ENCODE measurements around the gene PSMB10.
"Not testable (repeated sequence)": the region's sequence is repeated elsewhere in the genome, so short reads cannot be mapped to it uniquely, and the experiment has no call there.

PSMB10 gene

DNA sequence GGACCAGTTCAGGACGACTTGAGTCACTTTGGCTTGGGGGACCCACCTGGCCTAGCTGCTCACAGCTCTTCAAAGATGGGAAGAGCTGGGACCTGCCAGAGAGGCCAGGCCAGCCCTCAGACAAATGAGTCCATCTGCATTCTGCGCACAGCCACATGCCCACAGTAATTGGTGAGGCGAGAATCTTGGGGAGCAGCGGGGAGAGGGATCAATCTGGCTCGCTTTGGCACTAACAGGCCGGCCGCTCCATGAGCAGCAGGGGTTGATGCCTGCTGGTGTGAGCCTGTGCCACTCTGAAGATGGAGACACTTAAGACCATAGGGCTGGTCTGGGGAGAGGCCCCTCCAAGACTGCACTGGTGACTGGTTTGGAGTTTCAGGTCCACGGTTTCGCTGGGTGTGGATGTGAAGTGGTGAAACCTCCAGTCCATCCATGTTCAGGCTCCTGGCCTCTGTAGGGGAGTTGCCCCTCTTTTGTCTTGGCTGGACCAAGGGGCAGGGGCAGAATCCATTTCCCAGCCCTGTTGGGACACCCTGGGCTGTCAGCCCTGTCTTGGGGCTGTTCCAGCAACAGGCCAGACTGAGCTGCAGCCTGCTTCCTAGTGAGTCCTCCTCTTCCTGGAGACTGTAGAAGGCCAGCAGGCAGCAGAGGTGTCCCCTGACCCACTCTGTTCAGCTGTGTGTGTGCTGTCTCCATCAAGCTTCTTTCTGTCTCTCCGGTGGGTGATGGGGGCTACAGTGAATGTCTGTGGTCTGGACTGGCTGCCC is 12.3 kb downstream of the PSMB10 start:
- DNase-seq (ENCODE audit: low read depth), result no peak

DNA sequence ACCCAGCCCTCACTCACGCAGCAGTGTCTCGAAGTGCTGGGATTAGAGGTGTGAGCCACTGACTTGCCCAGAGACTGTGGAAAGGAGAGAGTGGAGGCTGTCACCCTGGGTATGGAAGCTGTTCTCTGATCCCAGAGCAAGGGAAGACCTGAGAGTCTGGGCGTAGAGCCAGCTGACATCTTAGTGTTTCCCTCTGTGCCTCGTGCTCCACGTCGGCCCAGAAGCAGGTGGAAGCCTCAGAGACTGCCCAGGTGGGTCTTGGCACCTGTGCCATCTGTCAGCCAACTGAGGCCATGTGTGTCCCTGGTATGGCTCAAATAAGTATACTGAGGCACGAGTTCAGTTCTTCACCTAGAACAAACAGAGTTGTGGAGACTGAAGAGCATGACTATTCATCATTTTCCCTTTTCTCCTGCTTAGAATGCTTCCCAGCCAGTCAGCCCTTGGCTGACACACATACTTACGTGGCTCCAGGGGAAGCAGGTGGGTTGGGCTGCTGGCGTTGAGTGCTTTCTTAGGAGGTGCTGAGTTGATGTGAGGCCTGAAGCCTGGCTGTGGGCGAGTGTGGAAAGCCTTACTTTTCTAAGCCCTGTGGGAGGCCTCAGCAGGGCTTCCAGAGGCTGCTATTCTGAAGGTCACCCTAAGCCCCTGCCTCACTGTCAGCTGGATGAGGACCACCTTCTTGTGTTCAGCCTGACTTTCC is 13.1 kb downstream of the PSMB10 start:
- DNase-seq (ENCODE audit: low read depth), result no peak

DNA sequence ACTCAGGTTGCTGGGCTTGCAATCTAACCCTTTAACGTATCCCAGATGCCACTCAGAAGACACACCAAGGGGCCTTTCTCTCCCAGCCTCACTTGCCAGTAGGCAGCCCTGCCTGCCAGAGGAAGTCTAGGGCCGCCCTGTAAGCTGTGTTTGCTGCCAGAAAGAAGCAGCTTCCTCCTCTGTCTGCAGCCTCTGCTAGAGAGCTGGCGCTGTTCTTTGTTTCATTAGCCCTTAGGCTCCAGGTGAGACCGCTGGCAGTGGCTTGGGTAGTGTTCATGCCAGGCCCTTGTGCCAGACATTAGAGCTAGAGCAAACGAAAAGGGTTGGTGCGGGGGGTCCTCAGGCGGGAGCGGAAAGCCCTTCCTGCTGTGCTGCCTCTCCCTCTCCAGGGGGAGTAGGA is 13.9 kb downstream of the PSMB10 start:
- no peak for DNase-seq (ENCODE audit: low read depth)

DNA sequence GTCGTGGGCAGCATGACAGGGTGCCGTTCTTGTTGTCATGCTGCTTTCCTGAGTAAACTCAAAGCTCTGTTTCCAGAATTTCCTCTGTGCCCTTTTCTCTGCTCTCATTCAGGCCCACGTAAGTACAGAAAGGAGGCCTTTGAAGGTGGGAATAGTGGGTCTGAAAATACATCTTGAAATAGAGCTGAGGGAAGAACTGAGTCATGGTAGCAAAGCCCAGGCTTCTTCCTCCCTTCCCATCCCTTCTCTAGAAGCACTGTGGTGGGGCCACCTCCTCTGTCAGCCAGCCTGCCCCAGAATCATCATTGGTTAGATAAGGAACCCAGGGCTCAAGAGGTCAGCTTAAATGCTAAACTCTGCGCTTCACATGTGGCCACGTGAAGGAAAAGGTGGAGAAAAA is 14.4 kb downstream of the PSMB10 start:
- no peak for DNase-seq (ENCODE audit: low read depth)

DNA sequence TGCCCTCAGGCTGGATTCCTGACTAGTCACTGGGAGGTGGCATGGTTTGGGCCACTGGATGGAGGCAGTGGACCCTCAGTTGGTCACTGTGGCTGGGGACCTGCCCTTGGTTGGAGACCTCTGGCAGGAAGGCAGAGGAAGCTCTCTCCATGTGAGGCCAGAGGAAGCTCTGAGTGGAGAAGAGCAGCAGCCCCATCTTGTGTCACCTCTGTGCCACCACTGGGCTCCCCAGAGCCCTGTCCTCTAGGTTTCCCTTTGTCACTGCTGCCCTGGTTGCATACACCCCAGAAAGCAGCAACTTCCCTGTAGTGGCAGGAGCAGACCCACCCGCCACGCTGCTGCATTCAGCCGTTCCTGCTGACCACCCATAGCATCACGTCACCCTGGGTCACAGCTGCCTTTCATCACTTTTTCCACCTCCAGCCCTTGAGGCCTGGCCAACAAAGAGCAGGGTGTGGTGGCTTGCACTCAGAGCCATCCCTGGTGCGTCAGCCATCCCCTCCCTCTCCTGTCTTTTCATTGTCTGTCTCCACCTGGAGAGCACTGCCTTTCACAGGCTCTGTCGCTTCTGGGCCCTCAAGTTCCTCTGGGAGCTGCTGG is 16.9 kb downstream of the PSMB10 start:
- no peak for DNase-seq (ENCODE audit: low read depth)

DNA sequence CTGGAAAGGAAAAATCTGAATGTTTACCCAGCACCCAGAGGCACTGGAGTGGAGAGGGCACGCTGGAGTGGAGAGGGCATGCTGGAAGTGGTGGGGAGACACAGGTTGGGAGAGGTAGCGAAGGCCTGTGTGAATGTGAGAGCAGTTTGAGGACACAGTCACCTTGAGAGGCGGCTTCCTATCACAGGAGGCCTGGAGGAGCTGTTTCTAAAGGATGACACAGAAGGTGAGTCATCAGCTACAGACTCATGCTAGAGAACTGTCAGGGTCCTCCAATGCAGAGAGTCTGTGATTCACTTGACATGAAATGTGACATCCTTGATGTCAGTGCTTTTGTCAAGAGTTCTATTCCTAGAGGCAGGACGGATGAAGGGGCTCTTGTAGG is 18.8 kb downstream of the PSMB10 start:
- no peak for DNase-seq (ENCODE audit: low read depth)

DNA sequence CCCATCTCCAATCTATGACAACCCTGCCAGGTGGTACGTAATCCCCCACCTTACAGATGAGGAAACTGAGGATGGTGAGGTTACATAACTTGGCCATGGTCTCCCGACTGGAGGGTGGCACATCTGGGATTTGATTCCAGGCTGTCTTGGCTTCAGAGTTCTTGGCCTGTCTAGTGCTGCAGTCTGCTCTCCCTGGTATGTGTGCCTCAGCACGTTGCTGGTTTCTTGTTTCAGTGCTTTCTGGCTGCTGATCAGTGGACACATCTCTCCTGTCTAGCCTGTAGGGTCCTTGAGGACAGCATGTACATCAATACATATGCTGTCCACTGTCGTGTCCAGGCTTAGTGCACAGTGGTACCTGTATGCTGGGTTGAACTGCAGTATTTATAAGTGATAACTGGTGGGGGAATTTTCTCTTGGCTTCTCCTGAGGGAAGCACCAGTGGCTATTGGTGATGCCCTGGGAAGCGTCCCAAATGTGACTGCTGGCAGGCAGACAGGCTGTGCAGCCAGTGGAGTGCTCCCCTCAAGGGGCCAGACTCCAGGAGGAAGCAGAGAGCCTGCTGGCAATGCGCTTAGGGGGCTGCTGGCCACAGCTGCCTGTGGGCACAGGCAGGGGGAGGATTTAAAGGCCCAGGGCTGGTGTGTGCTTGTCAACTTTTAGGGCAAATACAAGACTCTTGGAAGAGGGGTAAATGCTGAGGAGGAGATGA is 19.4 kb downstream of the PSMB10 start:
- DNase-seq (ENCODE audit: low read depth), result no peak

DNA sequence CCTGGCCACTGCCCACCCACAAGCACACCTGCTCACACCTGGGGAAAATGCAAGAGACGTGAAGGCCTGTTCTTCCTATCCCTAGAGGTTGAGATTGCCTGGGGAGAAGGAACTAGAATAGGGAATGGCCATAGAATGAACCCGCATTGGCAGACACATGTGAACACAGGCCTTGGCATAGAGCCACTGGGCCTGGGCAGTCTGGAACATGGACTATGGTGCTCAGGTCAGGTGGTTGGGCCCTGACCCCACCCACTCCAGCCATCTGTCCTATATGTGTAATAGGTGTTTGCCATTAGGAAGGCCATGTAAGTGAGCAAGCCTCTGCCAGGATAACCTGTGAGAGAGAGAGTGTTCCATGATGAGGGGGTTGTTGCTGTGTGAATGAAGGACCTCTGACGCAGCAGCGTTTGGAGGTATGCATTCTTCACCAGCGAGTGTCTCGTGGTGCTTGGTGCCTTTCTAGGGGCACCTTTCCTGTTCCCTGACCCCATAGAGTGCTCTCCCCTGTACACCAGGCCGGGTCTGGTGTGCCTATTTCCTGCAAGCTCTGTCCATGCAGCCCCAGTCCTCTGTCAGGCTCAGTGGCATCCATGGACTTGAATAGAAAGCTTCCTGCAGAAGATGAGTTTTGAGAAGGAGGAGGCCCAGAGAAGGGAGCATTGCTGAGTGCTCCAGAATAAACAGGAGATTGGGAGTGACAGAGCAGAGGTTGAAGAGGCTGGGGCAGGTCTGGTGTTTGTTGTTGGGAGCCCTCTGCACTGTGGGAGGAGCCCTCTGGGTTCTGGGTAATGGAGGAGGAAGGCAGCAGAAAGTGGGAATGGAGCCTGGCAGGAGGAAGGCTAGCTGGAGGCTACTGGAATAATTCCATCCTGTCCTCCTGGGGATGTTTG is 20.6 kb downstream of the PSMB10 start:
- DNase-seq (ENCODE audit: low read depth), result no peak

DNA sequence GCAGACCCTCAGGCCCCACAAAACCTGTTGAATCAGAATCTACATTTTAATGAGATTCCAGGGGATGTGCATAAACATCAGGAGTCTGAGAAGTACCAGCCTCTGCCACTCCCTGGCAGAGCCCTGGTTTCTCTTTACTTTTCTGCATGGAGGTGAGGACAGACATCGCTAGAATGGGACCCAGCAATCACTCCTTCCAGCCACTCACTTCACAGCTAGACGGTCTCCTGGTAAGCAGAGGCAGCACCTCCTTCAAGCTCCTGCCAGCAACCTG is 21.2 kb downstream of the PSMB10 start:
- DNase-seq (ENCODE audit: low read depth), result not testable (repeated sequence)

DNA sequence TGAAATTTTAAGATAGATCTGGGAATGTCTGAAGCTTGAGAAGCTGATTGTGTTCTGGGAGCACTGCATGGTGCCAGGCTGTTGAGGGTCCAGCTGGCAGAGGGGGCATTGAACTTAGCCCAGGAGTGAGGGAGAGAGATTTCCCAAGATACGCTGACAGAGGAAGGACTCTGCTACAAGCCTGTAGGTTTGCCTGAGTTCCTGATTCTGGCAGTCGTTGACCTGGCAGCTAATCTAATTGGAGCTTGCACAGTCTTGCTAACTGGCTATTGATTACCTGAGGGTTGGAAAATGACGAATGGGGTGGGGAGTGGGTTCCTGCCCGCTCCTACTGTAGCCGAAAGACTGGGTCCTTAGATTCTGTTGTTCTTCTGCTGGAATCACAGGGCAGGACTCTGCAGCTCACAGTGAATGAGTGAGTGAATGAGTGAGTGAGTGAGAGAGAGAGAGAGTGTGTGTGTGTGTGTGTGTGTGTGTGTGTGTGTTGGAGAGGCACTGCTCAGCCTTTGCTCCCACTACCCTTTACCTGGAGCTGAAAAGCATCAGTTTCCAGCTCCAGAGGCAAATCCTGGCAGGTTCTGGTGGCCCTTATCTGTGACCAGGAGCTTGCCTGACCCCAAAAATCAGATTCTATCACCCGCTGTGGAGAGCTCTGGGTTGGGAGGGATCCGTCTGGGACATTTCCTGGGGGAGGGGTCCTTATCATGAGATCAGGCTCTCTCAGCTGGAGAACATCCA is 21.7 kb downstream of the PSMB10 start:
- DNase-seq (ENCODE audit: low read depth), result no peak

DNA sequence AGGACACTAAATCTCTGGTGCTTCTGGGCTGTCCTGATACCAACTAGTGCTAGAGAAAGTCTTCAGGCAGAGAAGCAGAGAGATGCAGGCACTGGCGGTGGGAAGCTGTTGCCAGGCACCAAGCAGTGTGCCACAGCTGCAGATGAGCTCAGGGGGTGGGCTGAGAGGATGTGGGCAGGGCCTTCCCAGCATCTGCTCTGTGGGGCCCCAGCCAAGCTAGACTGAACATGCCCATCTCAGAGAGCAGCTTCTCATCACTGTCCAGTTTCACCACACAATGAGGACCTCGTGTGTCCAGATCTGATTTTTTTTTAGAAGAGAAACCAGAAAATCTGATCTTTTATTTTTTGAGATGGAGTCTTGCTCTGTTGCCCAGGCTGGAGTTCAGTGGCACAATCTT is 26.5 kb downstream of the PSMB10 start:
- no peak for DNase-seq (ENCODE audit: low read depth)

DNA sequence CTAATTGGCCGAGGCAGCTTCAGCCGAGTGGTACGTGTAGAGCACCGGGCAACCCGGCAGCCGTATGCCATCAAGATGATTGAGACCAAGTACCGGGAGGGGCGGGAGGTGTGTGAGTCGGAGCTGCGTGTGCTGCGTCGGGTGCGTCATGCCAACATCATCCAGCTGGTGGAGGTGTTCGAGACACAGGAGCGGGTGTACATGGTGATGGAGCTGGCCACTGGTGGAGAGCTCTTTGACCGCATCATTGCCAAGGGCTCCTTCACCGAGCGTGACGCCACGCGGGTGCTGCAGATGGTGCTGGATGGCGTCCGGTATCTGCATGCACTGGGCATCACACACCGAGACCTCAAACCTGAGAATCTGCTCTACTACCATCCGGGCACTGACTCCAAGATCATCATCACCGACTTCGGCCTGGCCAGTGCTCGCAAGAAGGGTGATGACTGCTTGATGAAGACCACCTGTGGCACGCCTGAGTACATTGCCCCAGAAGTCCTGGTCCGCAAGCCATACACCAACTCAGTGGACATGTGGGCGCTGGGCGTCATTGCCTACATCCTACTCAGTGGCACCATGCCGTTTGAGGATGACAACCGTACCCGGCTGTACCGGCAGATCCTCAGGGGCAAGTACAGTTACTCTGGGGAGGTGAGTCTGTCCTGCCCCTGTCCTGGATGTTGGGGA is 27.5 kb downstream of the PSMB10 start:
- DNase-seq (ENCODE audit: low read depth), result no peak

DNA sequence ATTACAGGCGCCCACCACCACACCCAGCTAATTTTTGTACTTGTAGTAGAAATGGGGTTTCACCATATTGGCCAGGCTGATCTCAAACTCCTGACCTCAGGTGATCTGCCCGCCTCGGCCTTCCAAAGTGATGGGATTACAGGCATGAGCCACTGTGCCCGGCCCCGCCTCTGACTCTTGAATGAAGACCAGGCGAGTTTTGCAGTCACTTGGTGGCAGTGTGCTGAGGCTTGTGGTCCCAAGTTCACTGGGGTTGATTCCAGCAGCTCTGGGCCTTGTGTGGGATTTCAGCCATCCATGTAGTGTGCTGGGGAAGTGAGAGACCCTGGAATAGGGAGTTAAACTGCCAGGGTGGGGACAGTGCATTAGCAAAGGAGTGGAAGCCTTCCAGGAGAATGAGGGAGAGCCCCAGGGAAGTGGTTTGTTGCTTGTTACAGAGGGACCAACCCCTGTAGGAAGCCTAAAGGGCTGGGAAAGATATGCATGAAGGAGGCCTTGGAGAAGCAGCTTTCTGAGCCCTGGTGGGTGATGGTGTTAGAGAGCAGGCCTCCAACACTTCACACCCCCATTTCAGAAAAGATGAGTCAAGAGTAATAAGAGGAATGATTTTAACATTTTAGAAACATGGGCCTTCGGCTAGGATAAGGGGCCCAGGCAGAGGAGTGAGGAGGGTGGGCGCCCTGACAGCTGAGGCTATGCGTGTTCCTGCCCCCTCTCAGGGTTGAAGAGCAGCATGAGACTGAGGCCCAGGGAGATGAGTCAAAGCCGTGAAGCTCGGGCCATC is 29.1 kb downstream of the PSMB10 start:
- DNase-seq (ENCODE audit: low read depth), result no peak

DNA sequence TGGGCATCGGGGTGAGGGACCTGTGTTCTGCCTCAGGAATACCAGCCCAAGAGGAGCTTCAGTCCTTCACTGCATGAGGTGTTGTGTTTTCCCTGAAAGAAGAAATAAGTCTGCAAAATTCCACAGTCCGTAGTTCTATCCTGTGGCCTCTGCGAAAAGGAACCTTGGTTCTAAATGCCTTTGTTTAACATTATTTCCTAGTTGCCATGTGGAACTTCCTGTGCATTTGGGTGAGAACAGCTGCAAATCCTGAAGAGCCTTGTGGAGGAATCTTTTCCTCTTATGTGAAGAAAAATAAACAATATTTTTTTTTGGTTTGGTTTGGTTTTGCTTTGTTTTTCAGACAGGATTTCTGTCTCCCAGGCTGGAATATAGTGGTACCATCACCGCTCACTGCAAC is 33.8 kb downstream of the PSMB10 start:
- DNase-seq (ENCODE audit: low read depth), result no peak

DNA sequence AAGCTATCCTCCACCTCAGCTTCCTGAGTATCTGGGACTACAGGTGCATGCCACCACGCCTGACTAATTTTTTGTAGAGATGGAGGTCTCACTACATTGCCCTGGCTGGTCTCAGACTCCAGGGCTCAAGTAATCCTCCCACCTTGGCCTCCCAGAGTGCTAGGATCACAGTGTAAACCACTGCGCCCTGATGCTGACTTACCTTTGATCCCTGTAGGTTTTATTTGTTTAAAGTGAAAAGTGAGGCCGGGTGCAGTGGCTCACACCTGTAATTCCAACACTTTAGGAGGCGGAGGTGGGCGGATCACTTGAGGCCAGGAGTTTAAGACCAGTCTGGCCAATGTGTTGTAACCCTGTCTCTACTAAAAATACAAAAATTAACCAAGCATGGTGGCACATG is 34.9 kb downstream of the PSMB10 start:
- no peak for DNase-seq (ENCODE audit: low read depth)

DNA sequence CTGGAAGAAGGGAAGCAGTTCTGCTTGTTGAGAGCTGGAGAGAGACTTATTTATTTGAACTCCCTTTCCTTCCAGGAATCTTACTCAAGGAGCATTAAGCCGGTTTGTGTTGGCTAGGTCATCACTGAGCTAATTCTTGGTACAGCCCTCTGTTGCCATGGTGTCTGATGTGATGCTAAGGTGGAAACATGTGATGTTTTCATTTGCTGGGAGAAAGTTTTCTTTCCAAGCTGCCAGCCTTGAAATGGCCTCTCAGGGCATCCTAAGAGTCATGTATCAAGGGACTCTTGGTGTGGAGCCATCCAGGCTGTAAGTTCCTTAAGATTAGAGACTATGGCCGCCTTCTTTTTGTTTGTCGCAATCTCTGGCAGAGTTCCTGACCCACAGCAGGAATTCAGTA is 39.4 kb downstream of the PSMB10 start:
- DNase-seq (ENCODE audit: low read depth), result no peak

DNA sequence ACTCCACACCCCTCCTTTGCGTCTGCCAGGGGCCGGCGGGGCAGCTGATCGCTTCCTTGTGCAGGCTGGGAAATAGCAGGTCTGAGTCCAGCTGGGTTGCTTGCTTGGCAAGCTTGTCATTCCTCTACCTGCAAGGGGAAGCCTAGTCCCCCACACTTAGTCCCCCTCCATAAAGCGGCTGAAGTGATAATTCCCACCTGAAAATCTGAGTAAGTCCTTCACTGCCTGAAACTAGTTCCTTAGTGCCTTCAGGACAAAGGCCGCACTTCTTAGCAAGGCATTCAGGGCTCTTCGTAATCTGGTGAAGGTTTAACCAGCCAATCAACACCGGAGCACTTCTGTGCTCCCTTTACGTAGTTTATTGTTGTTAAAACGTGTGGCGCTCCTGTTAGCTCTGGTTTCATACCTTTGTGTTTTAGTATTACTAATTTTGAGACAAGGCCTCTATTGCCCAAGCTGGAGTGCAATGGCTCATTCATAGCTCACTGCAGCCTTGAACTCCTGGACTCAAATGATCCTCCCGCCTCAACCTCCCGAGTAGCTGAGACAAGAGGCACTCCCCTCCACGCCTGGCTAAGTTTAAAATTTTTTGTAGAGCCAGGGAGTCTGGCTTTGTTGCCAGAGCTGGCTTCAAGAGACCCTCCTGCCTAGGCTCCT is 42.8 kb downstream of the PSMB10 start:
- DNase-seq (ENCODE audit: low read depth), result no peak

DNA sequence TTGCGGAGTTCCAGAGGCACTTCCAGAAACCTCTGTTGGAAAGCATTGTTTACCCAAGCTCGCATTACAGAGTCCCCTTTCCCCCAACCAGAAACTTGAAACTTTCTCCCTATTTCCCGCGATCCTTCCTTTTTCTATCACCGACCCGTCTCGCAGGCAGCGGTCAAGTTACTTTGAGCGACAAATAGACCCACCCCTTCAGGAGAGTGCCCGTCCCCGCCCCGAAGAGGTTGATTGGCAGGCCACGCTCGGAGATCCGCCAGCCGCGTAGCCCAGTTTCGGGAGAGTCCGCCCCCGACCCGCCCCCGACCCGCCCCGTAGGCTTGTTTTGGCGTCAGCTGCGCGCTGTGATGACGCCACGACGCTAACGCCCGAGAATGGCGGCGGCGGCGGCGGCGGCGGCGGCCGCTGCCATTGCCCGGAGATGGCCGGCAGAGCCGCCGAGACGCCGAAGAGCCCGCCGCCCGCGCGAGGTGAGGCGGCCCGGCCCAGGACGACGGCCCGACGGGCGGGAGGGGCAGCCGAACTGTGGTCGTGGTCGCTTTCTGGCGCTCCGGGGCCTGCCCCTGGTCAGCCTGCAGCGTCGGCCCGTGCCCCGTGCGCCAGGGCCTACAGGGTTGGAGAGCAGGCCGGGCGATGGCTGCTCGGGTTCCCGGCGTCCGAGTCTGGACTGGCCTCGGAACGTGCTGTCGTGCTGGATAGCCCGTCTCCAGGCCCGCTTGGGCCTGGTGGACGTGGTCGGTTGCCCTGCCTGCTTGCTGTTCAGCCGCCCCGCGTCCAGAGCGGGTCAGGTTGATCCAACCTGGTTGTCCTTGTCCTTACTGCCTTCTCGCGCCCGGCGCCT is 43.5 kb downstream of the PSMB10 start, which contains the start of gene PSKH1:
Gene PSKH1, plus strand, starts transcription at position 356 of the 844 bp plus-strand sequence. CDS start 15,496 bp downstream, outside the sequence.
- peak; percentile 84 for DNase-seq (ENCODE audit: low read depth)
